Smooth muscle cell of bladder (primary cell): ENCODE data around the gene MRPS27. TPM values are rescaled to one million over a fixed set of nuclear protein-coding genes. Genes with fewer than 3 reads are reported as not detected.

Source experiments
- total RNA-seq: library from RNA; depleted of rRNA; stranded (reverse); fragments of >200 nt; gene quantifications from 2 replicates; pipeline ENCODE4 v1.2.3, GENCODE V29; 2014

The MRPS27 gene
- total RNA-seq = 71.9 and 79.1 TPM in 2 replicates

GRCh38 chr5:72319976-72320752 lies at the start of gene MRPS27, which contains the start of gene PTCD2:
Gene MRPS27, minus strand, starts transcription at chr5:72320240. Its CDS starts 19 bp downstream, at chr5:72320221.
Gene PTCD2, plus strand, starts transcription at chr5:72320373. Its CDS starts 10 bp downstream, at chr5:72320383.

Other genes with a start within 250 kb of the MRPS27 start
- 29.7 and 49.3 TPM in 2 replicates for gene MAP1B, start 212.8 kb downstream of the MRPS27 start, total RNA-seq
- 5.7 and 9.4 TPM in 2 replicates for gene PTCD2, start 133 bp upstream of the MRPS27 start, total RNA-seq
- not detected in 2 replicates for gene ZNF366, start 187.2 kb upstream of the MRPS27 start, total RNA-seq